Ishikawa (cell line): ENCODE data around the gene HNRNPA1.

Experiments
- CEBPB ChIP-seq: IDR thresholded peaks from 2 replicates; pipeline ENCODE4 v1.6.1; 2012
- CREB1 ChIP-seq: IDR thresholded peaks from 2 replicates; pipeline ENCODE4 v1.6.1; 2012; ENCODE audit warnings: low read depth
- ZBTB7A ChIP-seq: IDR thresholded peaks from 2 replicates; pipeline ENCODE4 v1.6.1; 2012; ENCODE audit warnings: low read depth

GRCh38 chr12:54279632-54280467 lies 676 bp upstream of the HNRNPA1 start, which contains the start of gene CBX5:
- TF ChIP-seq ZBTB7A (no peak; the same call in 1 of the 2 replicates), CREB1 (no peak), CEBPB (no peak; the same call in 1 of the 2 replicates)
